Prostate gland (tissue), 2 donors: ENCODE data around the gene ADAMTS14.

Source experiments
- CTCF ChIP-seq, 4 experiments: fragments of 200-600 bp in 2 of 4; fragments of 450-650 bp in 2 of 4; sonication (generic) in 2 of 4; IDR thresholded peaks; 1 replicate in 3 of 4; 2 replicates in 1 of 4; pipeline ENCODE4 v1.5.1; 2016 to 2019; ENCODE audit warnings: antibody characterized with exemption in 4 of 4, mild to moderate bottlenecking in 2 of 4, moderate library complexity in 2 of 4
- POLR2A ChIP-seq: fragments of 450-650 bp; IDR thresholded peaks from one replicate; pipeline ENCODE4 v1.6.1; 2016; ENCODE audit warnings: antibody characterized with exemption, mild to moderate bottlenecking
- POLR2AphosphoS5 ChIP-seq: sonication (generic); formaldehyde crosslinking; IDR thresholded peaks from one replicate; pipeline ENCODE4 v1.6.1; 2017; ENCODE audit warnings: antibody characterized with exemption

GRCh38 chr10:70736525-70736924, 64.2 kb downstream of the ADAMTS14 start:
- TF ChIP-seq POLR2A (no peak), CTCF (IDR thresholded peaks at IDR 0.05) (no peak), POLR2AphosphoS5 (no peak)
